Nephron progenitor cell (in vitro differentiated cells): ENCODE results near the gene CCDC191.

Source experiments
- DNase-seq: peaks from one replicate; pipeline ENCODE4 v3.0.0; 2021
- H3K27ac Mint-ChIP-seq: 2 replicates; pipeline ENCODE4 v1.8.0; 2021; ENCODE audit warnings: mild to moderate bottlenecking, moderate library complexity, mixed read lengths
- H3K27me3 Mint-ChIP-seq: 2 replicates; pipeline ENCODE4 v1.8.0; 2021; ENCODE audit warnings: mild to moderate bottlenecking, low read depth, mixed read lengths; ENCODE audit not compliant: poor library complexity
- H3K36me3 Mint-ChIP-seq: 2 replicates; pipeline ENCODE4 v1.8.0; 2021; ENCODE audit warnings: low read depth, mixed read lengths
- H3K4me1 Mint-ChIP-seq: 2 replicates; pipeline ENCODE4 v1.8.0; 2021; ENCODE audit warnings: mixed read lengths
- H3K4me3 Mint-ChIP-seq: 2 replicates; pipeline ENCODE4 v1.8.0; 2021; ENCODE audit warnings: mild to moderate bottlenecking, moderate library complexity, mixed read lengths
- H3K9me3 Mint-ChIP-seq: 2 replicates; pipeline ENCODE4 v1.8.0; 2021; ENCODE audit warnings: mild to moderate bottlenecking, moderate library complexity, mixed read lengths
- TF ChIP-seq, protein P1 (sequence below): fragments of 200-600 bp; sonication (generic); IDR thresholded peaks from 2 replicates; pipeline ENCODE4 v1.5.0; 2021; ENCODE audit warnings: antibody characterized with exemption

Gene CCDC191

DNA sequence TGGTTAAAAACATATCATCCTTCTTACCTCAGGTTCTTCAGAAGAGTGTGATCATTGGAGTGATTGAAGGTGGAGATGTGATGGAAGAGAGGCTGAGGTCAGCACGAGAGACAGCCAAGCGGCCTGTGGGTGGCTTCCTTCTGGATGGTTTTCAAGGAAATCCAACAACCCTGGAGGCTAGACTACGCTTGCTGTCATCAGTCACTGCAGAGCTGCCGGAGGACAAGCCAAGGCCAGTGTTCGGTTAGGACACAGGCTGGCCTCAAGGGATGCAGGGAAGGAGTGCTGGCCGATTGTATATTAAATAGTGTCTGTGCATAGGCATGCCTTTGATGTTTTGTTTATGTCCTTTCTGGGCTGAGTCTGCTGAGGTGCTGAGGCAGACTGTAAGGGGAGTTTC, 20.4 kb upstream of the CCDC191 start:
- no peak overlapping the region for H3K4me3 Mint-ChIP-seq
- H3K27me3 Mint-ChIP-seq = no peaks in the 10 kb centered on the region
- TF ChIP-seq, protein P1, sequence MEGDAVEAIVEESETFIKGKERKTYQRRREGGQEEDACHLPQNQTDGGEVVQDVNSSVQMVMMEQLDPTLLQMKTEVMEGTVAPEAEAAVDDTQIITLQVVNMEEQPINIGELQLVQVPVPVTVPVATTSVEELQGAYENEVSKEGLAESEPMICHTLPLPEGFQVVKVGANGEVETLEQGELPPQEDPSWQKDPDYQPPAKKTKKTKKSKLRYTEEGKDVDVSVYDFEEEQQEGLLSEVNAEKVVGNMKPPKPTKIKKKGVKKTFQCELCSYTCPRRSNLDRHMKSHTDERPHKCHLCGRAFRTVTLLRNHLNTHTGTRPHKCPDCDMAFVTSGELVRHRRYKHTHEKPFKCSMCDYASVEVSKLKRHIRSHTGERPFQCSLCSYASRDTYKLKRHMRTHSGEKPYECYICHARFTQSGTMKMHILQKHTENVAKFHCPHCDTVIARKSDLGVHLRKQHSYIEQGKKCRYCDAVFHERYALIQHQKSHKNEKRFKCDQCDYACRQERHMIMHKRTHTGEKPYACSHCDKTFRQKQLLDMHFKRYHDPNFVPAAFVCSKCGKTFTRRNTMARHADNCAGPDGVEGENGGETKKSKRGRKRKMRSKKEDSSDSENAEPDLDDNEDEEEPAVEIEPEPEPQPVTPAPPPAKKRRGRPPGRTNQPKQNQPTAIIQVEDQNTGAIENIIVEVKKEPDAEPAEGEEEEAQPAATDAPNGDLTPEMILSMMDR = no peak
- DNase-seq = no peak
- no peaks in the 10 kb centered on the region for H3K9me3 Mint-ChIP-seq
- peaks cover 3% of the 10 kb centered on the region for H3K4me1 Mint-ChIP-seq
- H3K36me3 Mint-ChIP-seq = peaks cover 79% of the 10 kb centered on the region
- H3K27ac Mint-ChIP-seq = no peak overlapping the region

DNA sequence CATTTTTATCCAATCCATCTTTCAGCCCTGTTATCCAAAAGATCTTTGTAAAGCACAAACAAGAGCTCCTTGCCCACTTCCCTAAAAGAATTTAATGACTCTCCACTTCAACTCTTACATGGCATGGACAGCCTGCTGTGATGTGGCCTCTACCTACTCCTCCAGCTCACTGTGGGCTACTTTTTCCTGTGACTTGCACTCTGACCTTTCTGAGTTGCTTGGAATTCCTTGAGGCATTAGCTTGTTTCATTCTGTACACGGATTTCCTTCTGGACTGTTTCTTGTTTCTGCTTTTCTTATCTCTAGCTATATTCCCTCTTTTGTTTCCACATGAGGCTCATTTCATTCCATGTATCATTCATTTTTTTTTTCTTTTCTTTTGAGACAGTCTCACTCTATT, 15.5 kb upstream of the CCDC191 start:
- Mint-ChIP-seq H3K4me3 (peak overlapping the region; percentile 2), H3K9me3 (no peaks in the 10 kb centered on the region), H3K36me3 (peaks cover 80% of the 10 kb centered on the region), H3K27ac (peak overlapping the region; percentile 4), H3K4me1 (peaks cover 11% of the 10 kb centered on the region), H3K27me3 (no peaks in the 10 kb centered on the region)
- TF ChIP-seq, protein P1 = no peak
- no peak for DNase-seq

DNA sequence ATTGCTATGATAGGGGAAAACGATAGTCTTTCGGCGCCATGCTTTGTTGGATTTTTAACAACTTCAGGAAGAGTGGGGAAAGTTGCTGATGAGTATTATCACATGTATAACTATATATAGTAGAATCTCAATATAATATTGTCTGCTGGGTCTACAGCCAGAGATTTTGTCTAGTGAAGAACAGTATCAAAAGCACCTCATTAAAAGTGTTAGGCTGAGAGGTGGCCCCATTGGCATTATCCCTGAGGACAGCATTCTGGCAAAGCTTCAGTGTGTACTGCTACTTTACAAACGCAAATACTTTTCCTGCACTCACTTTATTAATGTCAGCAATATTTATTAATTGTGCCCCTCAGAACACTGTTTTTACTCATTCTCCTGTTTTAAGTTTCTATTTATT, 12.0 kb upstream of the CCDC191 start:
- no peaks in the 10 kb centered on the region for H3K27me3 Mint-ChIP-seq
- H3K36me3 Mint-ChIP-seq = peaks cover 62% of the 10 kb centered on the region

DNA sequence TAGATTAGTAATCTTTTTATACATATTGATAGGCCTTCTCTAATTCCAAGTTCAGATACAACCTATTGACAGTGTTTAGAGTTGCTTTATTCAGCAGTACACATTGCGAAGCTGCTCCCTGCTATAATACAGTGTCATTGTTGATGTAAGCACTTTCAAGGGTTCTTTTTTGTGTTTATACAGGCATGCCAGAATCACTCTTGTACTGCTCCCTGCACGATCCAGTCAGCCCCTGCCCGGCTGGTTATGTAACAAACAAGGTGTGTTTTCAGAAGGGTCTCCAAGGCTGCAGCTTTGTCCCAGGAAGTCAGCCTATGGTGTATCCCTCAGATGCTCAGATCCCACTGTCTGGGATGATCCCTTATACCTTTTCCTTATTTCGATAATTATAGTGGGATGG, 11.5 kb upstream of the CCDC191 start:
- Mint-ChIP-seq H3K27ac (no peak overlapping the region), H3K4me1 (peaks cover 11% of the 10 kb centered on the region), H3K9me3 (no peaks in the 10 kb centered on the region), H3K36me3 (peaks cover 56% of the 10 kb centered on the region), H3K4me3 (no peak overlapping the region), H3K27me3 (no peaks in the 10 kb centered on the region)
- TF ChIP-seq, protein P1 = no peak
- no peak for DNase-seq

More for the DNA sequence above, 12.0 kb upstream of the CCDC191 start:
- Mint-ChIP-seq H3K9me3 (no peaks in the 10 kb centered on the region), H3K4me3 (no peak overlapping the region), H3K27ac (no peak overlapping the region), H3K4me1 (peaks cover 11% of the 10 kb centered on the region)
- TF ChIP-seq, protein P1 = no peak
- DNase-seq = no peak

DNA sequence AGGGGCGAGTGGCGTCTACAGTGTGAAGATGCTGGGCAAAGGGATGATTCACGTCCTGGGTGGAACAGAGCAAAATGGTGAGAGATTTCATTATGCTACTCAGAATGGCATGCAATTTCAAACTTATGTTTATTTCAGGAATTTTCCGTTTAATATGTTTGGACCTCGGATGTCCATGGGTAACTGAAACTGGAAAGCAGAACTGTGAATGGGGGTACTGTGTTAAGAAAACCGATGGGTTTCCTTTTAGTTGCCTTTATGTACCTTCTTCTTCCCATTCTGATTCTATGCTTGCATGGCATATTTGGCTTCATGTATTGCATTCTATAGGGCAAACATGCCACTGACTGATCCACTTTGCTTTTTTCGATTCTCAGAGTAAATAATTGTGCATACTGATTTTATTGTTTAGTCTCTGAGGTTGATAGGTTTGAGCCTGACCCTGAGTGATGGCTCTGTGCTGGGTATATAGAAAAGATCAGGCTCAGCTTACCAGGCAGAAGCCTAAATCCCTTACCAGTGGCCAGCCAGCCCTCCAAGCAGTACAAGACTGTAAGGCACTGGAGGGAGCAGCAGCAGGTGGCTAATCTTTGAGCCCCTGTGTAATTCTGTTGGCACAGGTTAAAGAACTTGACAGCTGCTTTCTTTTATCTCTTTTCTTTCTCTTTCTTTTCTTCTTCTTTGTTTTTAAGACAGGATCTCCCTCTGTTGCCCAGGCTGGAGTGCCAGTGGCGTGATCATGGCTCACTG, 4.8 kb upstream of the CCDC191 start:
- no peak for DNase-seq
- Mint-ChIP-seq H3K9me3 (no peaks in the 10 kb centered on the region), H3K27me3 (no peaks in the 10 kb centered on the region), H3K36me3 (peaks cover 5% of the 10 kb centered on the region), H3K27ac (peak overlapping the region; percentile 28), H3K4me1 (peaks cover 27% of the 10 kb centered on the region), H3K4me3 (no peak overlapping the region)
- TF ChIP-seq, protein P1 = no peak

DNA sequence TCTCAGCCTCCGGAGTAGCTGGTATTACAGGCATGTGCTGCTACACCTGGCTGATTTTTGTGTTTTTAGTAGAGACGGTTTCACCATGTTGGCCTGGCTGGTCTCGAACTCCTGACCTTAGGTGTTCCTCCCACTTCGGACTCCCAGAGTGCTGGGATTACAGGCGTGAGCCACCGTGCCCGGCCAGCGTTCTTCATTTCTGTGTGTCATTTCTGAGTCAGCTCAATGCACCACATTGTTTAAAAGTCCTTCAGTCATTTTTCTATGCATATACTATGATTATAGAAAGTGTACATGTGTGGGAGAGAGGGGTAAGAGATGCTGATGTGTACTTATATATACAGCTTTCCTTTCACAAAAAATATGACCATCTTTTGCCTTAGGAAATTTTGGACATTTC, 2.3 kb upstream of the CCDC191 start:
- Mint-ChIP-seq H3K27me3 (no peaks in the 10 kb centered on the region), H3K9me3 (no peaks in the 10 kb centered on the region), H3K4me1 (peaks cover 37% of the 10 kb centered on the region), H3K27ac (no peak overlapping the region), H3K36me3 (no peaks in the 10 kb centered on the region), H3K4me3 (peak overlapping the region; percentile 73)
- no peak for DNase-seq
- TF ChIP-seq, protein P1 = no peak
